ENCODE measurements around the gene NCF4.

The NCF4 gene

GRCh38 chr22:36900880-36901279 is 40.1 kb downstream of the NCF4 start:
- DNase-seq (ENCODE audit: low read depth) = no peak
- H3K4me3 ChIP-seq (ENCODE audit: low read length) = no peak overlapping the region
- TF ChIP-seq CTCF (conservative IDR thresholded peaks at IDR 0.05; ENCODE audit: low read depth, low read length) = no peak

GRCh38 chr22:36901411-36902142 is 40.8 kb downstream of the NCF4 start:
- DNase-seq (ENCODE audit: low read depth) = no peak
- no peak overlapping the region for H3K4me3 ChIP-seq (ENCODE audit: low read length)

GRCh38 chr22:36902143-36902926 is 41.5 kb downstream of the NCF4 start:
- TF ChIP-seq CTCF (conservative IDR thresholded peaks at IDR 0.05; ENCODE audit: low read depth, low read length) = no peak
- DNase-seq (ENCODE audit: low read depth) = no peak
- no peak overlapping the region for H3K4me3 ChIP-seq (ENCODE audit: low read length)

More at GRCh38 chr22:36901411-36902142, 40.8 kb downstream of the NCF4 start:
- TF ChIP-seq CTCF (conservative IDR thresholded peaks at IDR 0.05; ENCODE audit: low read depth, low read length) = no peak

- DNase-seq (ENCODE audit: low read depth) = no peak
- TF ChIP-seq CTCF (conservative IDR thresholded peaks at IDR 0.05; ENCODE audit: low read depth, low read length) = no peak
- H3K4me3 ChIP-seq (ENCODE audit: low read length) = no peak overlapping the region
Observed at GRCh38 chr22:36904260-36904880, 43.6 kb downstream of the NCF4 start.

- no peak for TF ChIP-seq CTCF (conservative IDR thresholded peaks at IDR 0.05; ENCODE audit: low read depth, low read length)
- DNase-seq (ENCODE audit: low read depth) = no peak
- no peak overlapping the region for H3K4me3 ChIP-seq (ENCODE audit: low read length)
Observed at GRCh38 chr22:36907253-36908195, 46.7 kb downstream of the NCF4 start.

DNA sequence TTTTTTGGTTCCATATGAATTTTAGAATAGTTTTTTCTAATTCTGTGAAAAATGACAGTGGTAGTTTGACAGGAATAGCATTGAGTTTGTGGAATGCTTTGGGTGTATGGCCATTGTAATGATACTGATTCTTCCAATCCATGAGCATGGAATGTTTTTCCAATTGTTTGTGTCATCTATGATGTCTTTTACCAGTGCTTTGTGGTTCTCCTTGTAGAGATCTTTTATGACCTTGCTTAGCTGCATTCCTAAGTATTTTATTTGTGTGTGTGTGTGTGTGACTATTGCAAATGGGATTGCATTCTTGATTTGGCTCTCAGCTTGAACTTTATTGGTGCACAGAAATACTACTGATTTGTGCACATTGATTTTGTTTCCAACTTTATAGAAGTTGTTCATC is 49.7 kb downstream of the NCF4 start:
- H3K4me3 ChIP-seq (ENCODE audit: low read length) = no peak overlapping the region
- no peak for DNase-seq (ENCODE audit: low read depth)
- TF ChIP-seq CTCF (conservative IDR thresholded peaks at IDR 0.05; ENCODE audit: low read depth, low read length) = no peak
